Measurements from ENCODE around the gene CARMIL3. TPM values are rescaled to one million over a fixed set of nuclear protein-coding genes. Genes with fewer than 3 reads are reported as not detected.

CARMIL3 gene
- total RNA-seq, 1 experiment from 2014 or later = 0.71 TPM

GRCh38 chr14:24055971-24056799 lies 4.4 kb downstream of the CARMIL3 start:
- Histone ChIP-seq H3K9me3 (ENCODE audit: control insufficient read depth in 1 of 2, insufficient read depth in 1 of 2, low read depth in 1 of 2, low read length in 2 of 2) (no peaks in the 10 kb centered on the region), H3K36me3 (ENCODE audit: control insufficient read depth in 1 of 2, insufficient read depth in 2 of 2, low read length in 2 of 2) (no peaks in the 10 kb centered on the region), H2AFZ (ENCODE audit: low read depth, low read length, poor library complexity, severe bottlenecking) (no peak overlapping the region), H3K9me2 (ENCODE audit: insufficient read depth) (no peaks in the 10 kb centered on the region), H3K4me3 (replicated peaks in 1 of 2; ENCODE audit: low read depth in 1 of 2, low read length in 2 of 2) (no peak overlapping the region), H3K4me2 (ENCODE audit: low read length) (no peak overlapping the region), H4K20me1 (ENCODE audit: insufficient read depth) (no peaks in the 10 kb centered on the region), H3K79me2 (ENCODE audit: insufficient read depth, low read length) (no peaks in the 10 kb centered on the region), H3K9ac (ENCODE audit: low read length) (no peak overlapping the region), H3K4me1 (ENCODE audit: control insufficient read depth in 1 of 2, insufficient read depth in 2 of 2, low read length in 2 of 2) (peaks cover 5 to 25% of the 10 kb centered on the region in 2 experiments; a peak in 3 of 4 replicates), H3K27ac (ENCODE audit: low read depth, low read length) (no peak overlapping the region), H3K27me3 (ENCODE audit: insufficient read depth, low read length) (no peaks in the 10 kb centered on the region)
- no peak for TF ChIP-seq EZH2phosphoT487 (IDR thresholded peaks at IDR 0.05; ENCODE audit: borderline replicate concordance)
- no peak for TF ChIP-seq ATF3 (IDR thresholded peaks at IDR 0.05)
- no peak for TF ChIP-seq POLR2AphosphoS5 (IDR thresholded peaks at IDR 0.05; ENCODE audit: low read depth, low read length)
- DNase-seq (ENCODE audit: low read depth, low spot score) = no peak
- POLR2A ChIA-PET = interaction anchor here (1.4 to 4.0 kb wide), 2 partner anchors 36 to 52 kb away, joined by 3 to 38 read pairs; partner anchors contain the start of gene PCK2
- RAD21 ChIA-PET (ENCODE audit: low non-redundant PET in 1 of 2, low total read pairs in 2 of 2, uncharacterized antibody in 2 of 2, unreplicated experiment in 2 of 2) = interaction anchor here (0.6 to 3.0 kb wide), 3 partner anchors 35 to 70 kb away, joined by 3 to 29 read pairs (median 6); partner anchors contain the start of gene PCK2 (in 1 of the 2)
- BruUV-seq (replicated peaks) = no TSS peak
- intact Hi-C loops (cut with micrococcal nuclease) = loop anchor here (5.0 kb wide), 1 partner anchor 241 kb away; the partner anchor contains the start of genes DHRS1 and NOP9
- CTCF ChIA-PET = interaction anchor here (1.3 to 5.7 kb wide), 4 partner anchors 17 to 186 kb away, joined by 3 to 149 read pairs (median 61); partner anchors contain the start of genes PCK2 and TINF2
- no peak for ATAC-seq

- DNase-seq (ENCODE audit: low read depth, low spot score) (no peak), ATAC-seq (no peak)
- H3K4me2 ChIP-seq (ENCODE audit: low read length) = no peak overlapping the region
- H3K9ac ChIP-seq (ENCODE audit: low read length) = no peak overlapping the region
- H3K27me3 ChIP-seq (ENCODE audit: insufficient read depth, low read length) = no peaks in the 10 kb centered on the region
- no peaks in the 10 kb centered on the region for H3K79me2 ChIP-seq (ENCODE audit: insufficient read depth, low read length)
- ChIA-PET CTCF (interaction anchor here (1.3 to 5.7 kb wide), 7 partner anchors 16 to 241 kb away, joined by 3 to 149 read pairs (median 19); partner anchors contain the start of genes IRF9, PCK2, PSME2 and RNF31), POLR2A (interaction anchor here (1.4 to 4.0 kb wide), 3 partner anchors 35 to 52 kb away, joined by 3 to 38 read pairs (median 9); partner anchors contain the start of gene PCK2), RAD21 (ENCODE audit: low non-redundant PET in 1 of 2, low total read pairs in 2 of 2, uncharacterized antibody in 2 of 2, unreplicated experiment in 2 of 2) (interaction anchor here (1.5 to 3.0 kb wide), 6 partner anchors 34 to 103 kb away, joined by 3 to 35 read pairs (median 22); partner anchors contain the start of gene PCK2 (in 2 of the 2))
- H3K9me2 ChIP-seq (ENCODE audit: insufficient read depth) = no peaks in the 10 kb centered on the region
- no TSS peak for BruUV-seq (replicated peaks)
- intact Hi-C loops (cut with micrococcal nuclease) = loop anchor here (5.0 kb wide), 1 partner anchor 241 kb away; the partner anchor contains the start of genes DHRS1 and NOP9
- H4K20me1 ChIP-seq (ENCODE audit: insufficient read depth) = no peaks in the 10 kb centered on the region
- H2AFZ ChIP-seq (ENCODE audit: low read depth, low read length, poor library complexity, severe bottlenecking) = no peak overlapping the region
- H3K36me3 ChIP-seq (ENCODE audit: control insufficient read depth in 1 of 2, insufficient read depth in 2 of 2, low read length in 2 of 2) = no peaks in the 10 kb centered on the region
- H3K27ac ChIP-seq (ENCODE audit: low read depth, low read length) = no peak overlapping the region
- no peaks in the 10 kb centered on the region for H3K9me3 ChIP-seq (ENCODE audit: control insufficient read depth in 1 of 2, insufficient read depth in 1 of 2, low read depth in 1 of 2, low read length in 2 of 2)
- H3K4me3 ChIP-seq (replicated peaks in 1 of 2; ENCODE audit: low read depth in 1 of 2, low read length in 2 of 2) = no peak overlapping the region
- peaks cover 3 to 19% of the 10 kb centered on the region in 2 experiments; a peak in 3 of 4 replicates for H3K4me1 ChIP-seq (ENCODE audit: control insufficient read depth in 1 of 2, insufficient read depth in 2 of 2, low read length in 2 of 2)
- TF ChIP-seq CTCF (IDR thresholded peaks at IDR 0.05 in 2 of 3, conservative IDR thresholded peaks at IDR 0.05 in 1 of 3; ENCODE audit: borderline replicate concordance in 1 of 3, insufficient read depth in 1 of 3, low read depth in 2 of 3, low read length in 2 of 3) = no peak
- no peak for TF ChIP-seq FOSL1 (IDR thresholded peaks at IDR 0.05; ENCODE audit: low read depth)
- TF ChIP-seq TCF7L2 (IDR thresholded peaks at IDR 0.05; ENCODE audit: borderline replicate concordance, extremely low read depth, insufficient read depth, insufficient read length) = no peak
- TF ChIP-seq POLR2A (IDR thresholded peaks at IDR 0.05; ENCODE audit: borderline replicate concordance, extremely low read depth, insufficient read depth, insufficient read length) = no peak
- no peak for TF ChIP-seq ELF1 (IDR thresholded peaks at IDR 0.05; ENCODE audit: borderline replicate concordance, low read depth)
- TF ChIP-seq SRF (IDR thresholded peaks at IDR 0.05; ENCODE audit: low read depth) = no peak
- no peak for TF ChIP-seq ATF3 (IDR thresholded peaks at IDR 0.05)
- no peak for TF ChIP-seq EGR1 (IDR thresholded peaks at IDR 0.05; ENCODE audit: low read depth)
These were observed 5.0 kb downstream of the CARMIL3 start for GRCh38 chr14:24056800-24057184.

All from HCT116 (cell line).